Measurements from ENCODE around the gene RBM6. TPM values are rescaled to one million over a fixed set of nuclear protein-coding genes. Genes with fewer than 3 reads are reported as not detected.

Gene RBM6
- total and polyA plus RNA-seq, 9 of the 15 experiments (the other 6 are each of a cell fraction or from before 2014, with no cell fraction given), result 19.9 to 82.2 (median 57.8) TPM

- TF ChIP-seq MYBL2 (IDR thresholded peaks at IDR 0.05; ENCODE audit: low read depth) (no peak), MYBL2 (CRISPR knock-in tag; IDR thresholded peaks at IDR 0.05; ENCODE audit: borderline replicate concordance) (no peak), SNRNP70 (optimal IDR thresholded peaks at IDR 0.05; ENCODE audit: low read depth, low read length) (no peak), NR3C1 (CRISPR knock-in tag; IDR thresholded peaks at IDR 0.05) (no peak), ATF6 (CRISPR knock-in tag; IDR thresholded peaks at IDR 0.05) (no peak; the same call in 1 of the 2 replicates), ZNF668 (CRISPR knock-in tag; IDR thresholded peaks at IDR 0.05) (no peak), STAG1 (CRISPR knock-in tag; IDR thresholded peaks at IDR 0.05; ENCODE audit: borderline replicate concordance) (no peak), BRF2 (IDR thresholded peaks at IDR 0.05; ENCODE audit: borderline replicate concordance, insufficient read depth, insufficient read length) (no peak), MLLT1 (IDR thresholded peaks at IDR 0.05) (no peak), RNF2 (IDR thresholded peaks at IDR 0.05) (no peak), ZNF655 (CRISPR knock-in tag; IDR thresholded peaks at IDR 0.05) (no peak), NFXL1 (CRISPR knock-in tag; IDR thresholded peaks at IDR 0.05) (no peak), ZNF274 (IDR thresholded peaks at IDR 0.05; ENCODE audit: borderline replicate concordance, low read depth, low read length) (no peak), ZNF639 (CRISPR knock-in tag; conservative IDR thresholded peaks at IDR 0.05 in 1 of 2, IDR thresholded peaks at IDR 0.05 in 1 of 2) (peak in 1 of 2 experiments; percentile 98; a peak in 2 of 4 replicates), ATF7 (IDR thresholded peaks at IDR 0.05) (peak; percentile 82), TCF7 (IDR thresholded peaks at IDR 0.05; ENCODE audit: borderline replicate concordance) (no peak), SMC3 (conservative IDR thresholded peaks at IDR 0.05; ENCODE audit: insufficient read depth, low read depth, low read length) (no peak), SRSF3 (IDR thresholded peaks at IDR 0.05; ENCODE audit: insufficient read depth, low read length) (no peak), CBX5 (IDR thresholded peaks at IDR 0.05; ENCODE audit: borderline replicate concordance, low read depth) (no peak)
Measured at GRCh38 chr3:49939858-49940666, at the start of gene RBM6 (continued).
